Brain microvascular endothelial cell (primary cell): ENCODE results near the gene RIT2.

ENCODE experiments used
- DNase-seq: peaks from one replicate; pipeline ENCODE4 v3.0.0-alpha.2; 2020
- H3K27ac ChIP-seq: fragments of 250-450 bp; sonication (Bioruptor Pico); 2 replicates; pipeline ENCODE4 v1.5.1; 2020; ENCODE audit warnings: mild to moderate bottlenecking, moderate library complexity
- H3K27me3 ChIP-seq: fragments of 250-450 bp; sonication (Bioruptor Pico); replicated peaks from 2 replicates; pipeline ENCODE4 v1.5.1; 2020; ENCODE audit warnings: mild to moderate bottlenecking
- H3K36me3 ChIP-seq: fragments of 250-450 bp; sonication (Bioruptor Pico); replicated peaks from 2 replicates; pipeline ENCODE4 v1.5.1; 2020; ENCODE audit warnings: mild to moderate bottlenecking
- H3K4me3 ChIP-seq: 2 replicates; pipeline ENCODE4 v1.5.1; 2011; ENCODE audit warnings: low read depth, mild to moderate bottlenecking, control low read depth, low read length, moderate library complexity
- CTCF ChIP-seq: IDR thresholded peaks from 2 replicates; pipeline ENCODE4 v1.5.1; 2011; ENCODE audit warnings: low read depth, mild to moderate bottlenecking, moderate library complexity, low read length, control low read depth, inconsistent platforms; ENCODE audit errors: missing control alignments
- in situ Hi-C: cut with HindIII; loops from 2 replicates; pipeline ENCODE4 v1.10.0; 2017; ENCODE audit warnings: low sequenced_read_pairs, low pct_ligation_motif_present

Gene RIT2

GRCh38 chr18:42892181-42892580 lies 223.3 kb downstream of the RIT2 start:
- no peaks in the 10 kb centered on the region for H3K36me3 ChIP-seq
- no peaks in the 10 kb centered on the region for H3K27me3 ChIP-seq
- in situ Hi-C loops = no loop called here
- no peak overlapping the region for H3K27ac ChIP-seq
- no peak for DNase-seq
- TF ChIP-seq CTCF = no peak
- no peak overlapping the region for H3K4me3 ChIP-seq

- DNase-seq = no peak
- TF ChIP-seq CTCF = no peak
- in situ Hi-C loops = no loop called here
Measured at GRCh38 chr18:42891705-42892104, 223.8 kb downstream of the RIT2 start.

GRCh38 chr18:42883169-42883568 lies 232.3 kb downstream of the RIT2 start:
- no peaks in the 10 kb centered on the region for H3K36me3 ChIP-seq
- H3K4me3 ChIP-seq = no peak overlapping the region
- TF ChIP-seq CTCF = no peak
- H3K27ac ChIP-seq = no peak overlapping the region
- in situ Hi-C loops = no loop called here
- H3K27me3 ChIP-seq = no peaks in the 10 kb centered on the region
- no peak for DNase-seq

More at GRCh38 chr18:42891705-42892104, 223.8 kb downstream of the RIT2 start:
- H3K27me3 ChIP-seq = no peaks in the 10 kb centered on the region
- H3K36me3 ChIP-seq = no peaks in the 10 kb centered on the region
- H3K27ac ChIP-seq = no peak overlapping the region
- H3K4me3 ChIP-seq = no peak overlapping the region

- DNase-seq = peak; percentile 28
- no peak for TF ChIP-seq CTCF
- Histone ChIP-seq H3K4me3 (no peak overlapping the region), H3K36me3 (no peaks in the 10 kb centered on the region), H3K27me3 (no peaks in the 10 kb centered on the region), H3K27ac (no peak overlapping the region)
- in situ Hi-C loops = no loop called here
Measured at GRCh38 chr18:42882122-42882521, 233.4 kb downstream of the RIT2 start.

GRCh38 chr18:42872838-42873237 lies 242.6 kb downstream of the RIT2 start:
- H3K27ac ChIP-seq = no peak overlapping the region
- in situ Hi-C loops = no loop called here

More at GRCh38 chr18:42872838-42873237, 242.6 kb downstream of the RIT2 start:
- Histone ChIP-seq H3K4me3 (no peak overlapping the region), H3K27me3 (no peaks in the 10 kb centered on the region), H3K36me3 (no peaks in the 10 kb centered on the region)
- DNase-seq = no peak
- no peak for TF ChIP-seq CTCF
